SK-N-MC (cell line): ENCODE measurements around the gene TRAPPC2L.

Experiments used
- EZH2 ChIP-seq: fragments of 200-600 bp; sonication (generic); IDR thresholded peaks from one replicate; pipeline ENCODE4 v1.6.1; 2017; ENCODE audit warnings: antibody characterized with exemption
- POLR2AphosphoS5 ChIP-seq: IDR thresholded peaks from 2 replicates; pipeline ENCODE4 v1.6.1; 2012; ENCODE audit warnings: mild to moderate bottlenecking, low read depth, low read length, borderline replicate concordance

DNA sequence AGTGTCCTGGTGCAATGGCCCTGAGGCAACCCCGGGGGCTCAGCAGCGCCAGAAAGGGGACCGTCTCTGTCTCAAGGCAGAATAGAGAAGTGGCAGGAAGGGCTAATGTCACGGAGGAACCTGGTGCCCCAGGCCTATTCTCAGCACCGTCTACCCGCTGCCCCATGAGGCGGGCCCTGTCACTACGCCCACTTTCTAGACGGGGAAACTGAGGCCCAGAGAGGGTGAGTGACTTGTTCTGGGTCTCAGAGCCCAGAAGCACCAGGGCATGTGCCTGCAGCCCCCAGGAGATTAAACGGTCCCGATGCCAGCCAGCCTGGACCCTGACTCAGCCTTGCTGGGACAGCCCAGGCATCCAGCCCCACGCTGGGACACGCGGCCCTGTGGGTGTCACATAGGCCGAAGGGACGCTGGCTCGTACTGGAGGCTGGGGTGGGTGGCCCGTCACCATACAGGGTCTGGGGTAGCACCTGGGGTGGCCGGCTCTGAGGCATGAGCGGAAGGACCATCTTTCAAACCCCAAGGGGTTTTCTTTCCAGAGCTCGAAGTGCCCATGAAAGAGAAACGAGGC lies 49.7 kb downstream of the TRAPPC2L start:
- TF ChIP-seq EZH2, result no peak
- no peak for TF ChIP-seq POLR2AphosphoS5
